IPS DF 4.7 (cell line): Measurements from ENCODE around the gene SPP1.
"Not testable (repeated sequence)": the region's sequence is repeated elsewhere in the genome, so short reads cannot be mapped to it uniquely, and the experiment has no call there.

Source experiments
- DNase-seq: peaks from one replicate; pipeline ENCODE4 v3.0.0-alpha.2; 2013; ENCODE audit warnings: low spot score; ENCODE audit errors: extremely low read depth

The SPP1 gene

DNA sequence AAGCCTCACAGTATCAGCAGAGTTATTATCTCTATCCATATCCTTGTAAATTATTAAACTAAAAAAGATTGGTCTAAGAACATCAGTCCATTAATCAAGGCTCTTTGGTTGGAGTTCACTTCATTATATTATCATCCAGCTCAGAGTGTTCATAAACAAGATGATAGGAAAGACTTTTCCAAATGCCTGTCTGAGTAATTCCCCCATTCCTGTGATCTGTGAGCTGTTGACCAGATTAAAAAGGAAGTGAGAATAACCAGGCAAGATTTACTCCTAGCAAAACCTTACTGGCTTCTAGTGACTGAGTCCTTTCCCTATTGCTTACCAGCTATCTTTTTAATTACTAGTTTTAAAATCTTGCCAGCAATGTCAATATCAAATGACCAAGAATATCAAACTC, 46.8 kb downstream of the SPP1 start:
- no peak for DNase-seq

GRCh38 chr4:88025868-88026661, 50.6 kb downstream of the SPP1 start:
- DNase-seq: not testable (repeated sequence)

- DNase-seq: no peak
These were observed 52.4 kb downstream of the SPP1 start for GRCh38 chr4:88027611-88028608.

DNA sequence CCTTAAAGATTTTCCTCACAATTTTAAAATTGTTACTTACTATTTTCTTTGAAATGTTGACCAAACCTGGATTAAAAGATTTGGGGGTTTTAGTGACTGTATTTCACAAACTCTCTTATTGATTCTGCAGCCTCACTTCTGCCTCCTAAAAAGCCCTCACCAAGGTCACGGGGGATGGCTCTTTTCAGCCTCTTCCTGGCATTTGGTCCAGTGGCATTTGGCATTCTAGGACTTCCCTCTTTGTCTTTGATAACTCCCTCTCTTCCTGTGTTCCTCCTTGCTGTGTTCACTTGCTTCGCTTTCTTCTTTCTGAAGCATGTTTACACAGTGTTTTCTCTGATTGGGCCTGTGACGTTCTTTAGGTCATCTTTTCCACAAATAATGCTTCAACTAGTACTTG, 53.4 kb downstream of the SPP1 start:
- no peak for DNase-seq

GRCh38 chr4:88029556-88029955, 54.0 kb downstream of the SPP1 start:
- DNase-seq: no peak

DNA sequence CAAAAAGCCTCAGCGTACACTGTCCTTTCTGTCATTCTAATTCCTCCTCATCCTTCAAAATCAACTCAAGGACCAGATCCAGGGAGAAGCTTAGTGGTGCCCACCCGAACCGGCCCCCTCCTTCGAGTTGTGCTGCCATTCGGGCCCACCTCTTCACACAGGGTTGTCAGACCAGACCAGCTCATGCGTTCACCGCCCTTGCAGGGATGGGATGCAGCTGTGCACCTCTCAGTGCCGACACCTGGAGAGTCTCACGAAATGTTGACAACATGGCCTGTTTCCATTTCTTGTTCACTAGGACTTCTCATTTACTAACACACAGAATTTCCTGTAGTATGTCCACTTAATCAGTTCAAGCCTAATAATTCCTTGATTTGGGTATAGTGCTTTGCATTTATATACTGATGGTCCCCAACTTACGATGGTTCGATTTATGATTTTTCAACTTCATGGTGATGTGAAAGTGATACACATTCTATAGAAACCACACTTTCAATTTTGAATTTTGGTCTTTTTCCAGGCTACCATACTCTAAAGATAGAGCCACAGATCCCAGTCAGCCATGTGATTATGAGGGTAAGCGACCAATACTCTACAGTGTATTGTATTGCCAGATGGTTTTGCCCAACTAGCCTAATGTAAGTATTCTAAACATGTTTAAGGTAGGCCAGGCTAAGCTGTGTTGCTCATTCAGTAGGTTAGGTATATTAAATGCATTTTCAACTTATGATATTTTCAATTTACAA, 55.2 kb downstream of the SPP1 start:
- no peak for DNase-seq
